Skeletal muscle tissue (tissue), 4 donors: ENCODE data around the gene CMIP. TPM values are rescaled to one million over a fixed set of nuclear protein-coding genes. Genes with fewer than 3 reads are reported as not detected.
A peak's percentile ranks its signal among the peaks of the same experiment; 100 is the strongest.

Source experiments
- H3K27ac ChIP-seq: one replicate; pipeline ENCODE4 v1.7.0; 2013; ENCODE audit warnings: mild to moderate bottlenecking, low read depth, low read length, inconsistent platforms
- H3K27me3 ChIP-seq, 3 donors: one replicate each; pipeline ENCODE4 v1.7.0; 2013; ENCODE audit warnings: low read length in 3 of 3; ENCODE audit not compliant: control insufficient read depth in 3 of 3, insufficient read depth in 3 of 3
- H3K36me3 ChIP-seq, 3 donors: one replicate each; pipeline ENCODE4 v1.7.0; 2013; ENCODE audit warnings: low read length in 3 of 3; ENCODE audit not compliant: control insufficient read depth in 3 of 3, insufficient read depth in 3 of 3
- H3K4me1 ChIP-seq, 3 donors: one replicate each; pipeline ENCODE4 v1.7.0; 2013; ENCODE audit warnings: low read length in 3 of 3, mild to moderate bottlenecking in 3 of 3; ENCODE audit not compliant: control insufficient read depth in 3 of 3, insufficient read depth in 3 of 3
- H3K4me3 ChIP-seq, 3 donors: one replicate each; pipeline ENCODE4 v1.7.0; 2013; ENCODE audit warnings: low read length in 3 of 3
- H3K9ac ChIP-seq, 3 donors: one replicate each; pipeline ENCODE4 v1.7.0; 2013; ENCODE audit warnings: low read length in 3 of 3, mild to moderate bottlenecking in 3 of 3, moderate library complexity in 2 of 3, low read depth in 1 of 3
- H3K9me3 ChIP-seq, 3 donors: one replicate each; pipeline ENCODE4 v1.7.0; 2013; ENCODE audit warnings: low read length in 3 of 3; ENCODE audit not compliant: control insufficient read depth in 3 of 3
- total RNA-seq: library from RNA; depleted of rRNA; stranded (reverse); fragments of >200 nt; gene quantifications from one replicate; pipeline ENCODE4 v1.2.3, GENCODE V29; 2014
- donor health status: Osteomylitis.

The CMIP gene
- total RNA-seq, 1 donor from 2014 or later: 6.8 TPM

DNA sequence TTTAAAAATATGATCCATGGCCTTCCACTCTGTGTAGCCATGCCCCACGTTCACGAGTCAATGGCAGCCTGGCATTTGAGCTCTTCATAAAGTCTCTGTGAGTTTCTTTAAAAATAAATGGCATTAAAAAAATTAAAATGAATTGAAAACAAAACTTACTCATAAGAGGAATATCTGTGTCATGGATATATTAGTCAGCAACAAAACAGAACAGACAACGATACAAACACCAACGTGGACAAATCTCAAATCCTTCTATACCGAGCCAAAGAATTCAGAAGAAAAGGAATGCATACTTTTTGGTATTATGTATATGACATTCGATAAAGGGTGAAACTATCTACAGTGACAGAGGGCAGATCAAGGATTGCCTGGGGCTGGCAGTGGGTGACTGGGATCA, 8.2 kb upstream of the CMIP start:
- no peaks in the 10 kb centered on the region for H3K36me3 ChIP-seq
- peaks cover 4 to 6% (median 4%) of the 10 kb centered on the region in 3 donors for H3K4me1 ChIP-seq
- H3K27me3 ChIP-seq: peaks cover 0 to 4% (median 4%) of the 10 kb centered on the region in 3 donors
- H3K9ac ChIP-seq: no peak overlapping the region
- no peak overlapping the region for H3K27ac ChIP-seq
- no peak overlapping the region for H3K4me3 ChIP-seq
- no peaks in the 10 kb centered on the region for H3K9me3 ChIP-seq

DNA sequence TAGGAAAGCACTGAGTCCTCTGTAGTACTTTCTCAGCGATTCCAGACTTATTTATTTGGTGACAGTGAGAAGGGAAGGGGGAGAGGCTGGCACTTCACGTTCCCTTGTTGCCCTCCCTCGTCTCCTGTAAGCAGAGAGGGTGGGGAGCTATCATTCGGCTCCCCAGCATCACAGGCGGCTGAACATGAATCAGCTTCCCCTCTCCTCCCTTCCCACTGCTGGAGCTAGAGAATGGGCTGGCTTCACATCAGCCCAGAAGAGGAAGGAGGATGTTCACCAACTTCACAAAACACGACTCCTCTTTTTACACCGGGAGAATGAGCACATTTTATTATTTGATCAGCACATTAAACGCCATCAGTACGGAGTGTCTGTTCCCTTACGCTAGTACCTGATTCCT, 6.7 kb upstream of the CMIP start:
- H3K4me3 ChIP-seq: no peak overlapping the region
- H3K4me1 ChIP-seq: no peaks in the 10 kb centered on the region

GRCh38 chr16:81440888-81441761, 3.5 kb upstream of the CMIP start:
- H3K27me3 ChIP-seq: peaks cover 0 to 12% (median 4%) of the 10 kb centered on the region in 3 donors
- no peak overlapping the region for H3K27ac ChIP-seq
- H3K9ac ChIP-seq: no peak overlapping the region
- peaks cover 0 to 2% (median 0%) of the 10 kb centered on the region in 3 donors for H3K4me1 ChIP-seq
- no peak overlapping the region for H3K4me3 ChIP-seq
- H3K36me3 ChIP-seq: no peaks in the 10 kb centered on the region
- no peaks in the 10 kb centered on the region for H3K9me3 ChIP-seq

More for the DNA sequence above, 6.7 kb upstream of the CMIP start:
- Histone ChIP-seq H3K9ac (no peak overlapping the region), H3K27me3 (peaks cover 0 to 9% (median 4%) of the 10 kb centered on the region in 3 donors), H3K9me3 (no peaks in the 10 kb centered on the region), H3K36me3 (no peaks in the 10 kb centered on the region), H3K27ac (no peak overlapping the region)

- Histone ChIP-seq H3K36me3 (no peaks in the 10 kb centered on the region), H3K27me3 (peaks cover 0 to 12% (median 4%) of the 10 kb centered on the region in 3 donors), H3K4me1 (peaks cover 0 to 2% (median 0%) of the 10 kb centered on the region in 3 donors), H3K27ac (no peak overlapping the region), H3K9me3 (no peaks in the 10 kb centered on the region), H3K9ac (no peak overlapping the region), H3K4me3 (no peak overlapping the region)
These were observed 2.2 kb upstream of the CMIP start for GRCh38 chr16:81442220-81442915.

- peaks cover 0 to 12% (median 4%) of the 10 kb centered on the region in 3 donors for H3K27me3 ChIP-seq
- no peak overlapping the region for H3K9ac ChIP-seq
- no peak overlapping the region for H3K4me3 ChIP-seq
- no peak overlapping the region for H3K27ac ChIP-seq
- H3K36me3 ChIP-seq: no peaks in the 10 kb centered on the region
- H3K9me3 ChIP-seq: no peaks in the 10 kb centered on the region
- H3K4me1 ChIP-seq: peaks cover 0 to 4% (median 0%) of the 10 kb centered on the region in 3 donors
These were observed 1.5 kb upstream of the CMIP start for GRCh38 chr16:81442916-81443687.

DNA sequence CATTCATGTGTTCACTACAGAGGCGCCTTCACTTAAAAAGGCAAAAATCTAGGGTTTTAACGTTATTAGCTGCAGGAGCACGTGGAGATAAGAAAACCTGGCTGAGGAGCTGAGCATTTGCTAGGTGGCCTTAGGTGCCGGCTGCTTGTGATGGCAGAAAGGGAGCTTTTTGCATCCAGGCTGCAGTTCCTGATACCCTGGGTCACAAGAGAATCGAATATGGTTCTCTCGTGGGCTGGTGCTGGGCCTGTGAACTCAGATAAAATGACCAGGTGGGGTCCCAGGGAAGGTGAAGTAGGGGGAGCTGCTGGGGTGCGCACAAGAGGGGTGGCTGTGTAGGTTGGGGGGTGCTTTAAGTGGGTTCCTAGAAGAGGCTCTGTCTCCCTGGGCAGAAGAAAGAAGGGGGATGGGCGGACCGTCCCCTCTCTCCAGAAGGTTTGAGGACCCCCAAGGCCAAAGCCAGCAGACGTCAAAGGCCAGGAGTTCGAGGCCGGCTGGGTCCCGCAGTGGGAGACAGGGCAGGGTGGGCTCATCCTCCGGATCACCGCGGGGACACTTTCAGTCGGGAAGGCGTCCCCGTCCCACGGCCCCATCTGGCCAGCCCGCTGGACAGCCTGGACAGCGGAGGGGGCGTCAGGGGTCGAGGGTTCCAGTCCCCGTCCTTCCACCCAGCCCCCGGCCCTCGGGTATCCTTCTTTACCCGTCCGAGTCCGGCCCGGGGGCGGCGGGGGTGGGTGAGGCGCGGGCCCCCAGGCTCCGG, 740 bp upstream of the CMIP start:
- Histone ChIP-seq H3K4me1 (peaks cover 0 to 6% (median 4%) of the 10 kb centered on the region in 3 donors), H3K9me3 (no peaks in the 10 kb centered on the region), H3K4me3 (peak overlapping the region; percentile 6 to 45 (median 14)), H3K27me3 (peaks cover 0 to 12% (median 4%) of the 10 kb centered on the region in 3 donors), H3K27ac (peak overlapping the region; percentile 2), H3K36me3 (no peaks in the 10 kb centered on the region), H3K9ac (peak overlapping the region in 1 of 3 donors; percentile 19)

GRCh38 chr16:81445143-81445961, 744 bp downstream of the CMIP start:
- no peaks in the 10 kb centered on the region for H3K36me3 ChIP-seq
- peak overlapping the region; percentile 58 for H3K27ac ChIP-seq
- peaks cover 0 to 9% (median 4%) of the 10 kb centered on the region in 3 donors for H3K27me3 ChIP-seq
- H3K4me1 ChIP-seq: peaks cover 0 to 6% (median 4%) of the 10 kb centered on the region in 3 donors
- H3K9me3 ChIP-seq: no peaks in the 10 kb centered on the region
- peak overlapping the region; percentile 65 to 72 (median 67) for H3K4me3 ChIP-seq
- H3K9ac ChIP-seq: peak overlapping the region; percentile 50 to 57 (median 51)

GRCh38 chr16:81445966-81446906, 1.6 kb downstream of the CMIP start:
- Histone ChIP-seq H3K4me1 (peaks cover 0 to 6% (median 4%) of the 10 kb centered on the region in 3 donors), H3K9me3 (no peaks in the 10 kb centered on the region), H3K9ac (peak overlapping the region; percentile 47 to 51 (median 50)), H3K27ac (peak overlapping the region; percentile 58), H3K36me3 (no peaks in the 10 kb centered on the region), H3K27me3 (peaks cover 0 to 9% (median 0%) of the 10 kb centered on the region in 3 donors), H3K4me3 (peak overlapping the region; percentile 59 to 72 (median 67))
